Nephron (organoid): Measurements from ENCODE around the gene RASSF6.

Experiments used
- H3K27ac Mint-ChIP-seq, 3 experiments: 2 replicates each; pipeline ENCODE4 v1.8.0; 2020; ENCODE audit warnings: mixed read lengths in 3 of 3, mild to moderate bottlenecking in 2 of 3, moderate library complexity in 1 of 3
- H3K27me3 Mint-ChIP-seq: 2 replicates; pipeline ENCODE4 v1.8.0; 2021; ENCODE audit warnings: low read depth, mild to moderate bottlenecking, moderate library complexity, mixed read lengths
- H3K36me3 Mint-ChIP-seq: 2 replicates; pipeline ENCODE4 v1.8.0; 2020; ENCODE audit warnings: low read depth, mixed read lengths
- H3K4me1 Mint-ChIP-seq: 2 replicates; pipeline ENCODE4 v1.8.0; 2020; ENCODE audit warnings: mixed read lengths
- H3K4me3 Mint-ChIP-seq, 3 experiments: 2 replicates each; pipeline ENCODE4 v1.8.0; 2020; ENCODE audit warnings: mild to moderate bottlenecking in 3 of 3, mixed read lengths in 3 of 3, moderate library complexity in 2 of 3
- H3K9me3 Mint-ChIP-seq: 2 replicates; pipeline ENCODE4 v1.8.0; 2020; ENCODE audit warnings: mixed read lengths
- CTCF ChIP-seq, 3 experiments: fragments of 200-600 bp; sonication (generic); IDR thresholded peaks; one replicate each; pipeline ENCODE4 v1.5.0; 2021; ENCODE audit warnings: antibody characterized with exemption in 3 of 3; ENCODE audit not compliant: unreplicated experiment in 3 of 3

The RASSF6 gene

DNA sequence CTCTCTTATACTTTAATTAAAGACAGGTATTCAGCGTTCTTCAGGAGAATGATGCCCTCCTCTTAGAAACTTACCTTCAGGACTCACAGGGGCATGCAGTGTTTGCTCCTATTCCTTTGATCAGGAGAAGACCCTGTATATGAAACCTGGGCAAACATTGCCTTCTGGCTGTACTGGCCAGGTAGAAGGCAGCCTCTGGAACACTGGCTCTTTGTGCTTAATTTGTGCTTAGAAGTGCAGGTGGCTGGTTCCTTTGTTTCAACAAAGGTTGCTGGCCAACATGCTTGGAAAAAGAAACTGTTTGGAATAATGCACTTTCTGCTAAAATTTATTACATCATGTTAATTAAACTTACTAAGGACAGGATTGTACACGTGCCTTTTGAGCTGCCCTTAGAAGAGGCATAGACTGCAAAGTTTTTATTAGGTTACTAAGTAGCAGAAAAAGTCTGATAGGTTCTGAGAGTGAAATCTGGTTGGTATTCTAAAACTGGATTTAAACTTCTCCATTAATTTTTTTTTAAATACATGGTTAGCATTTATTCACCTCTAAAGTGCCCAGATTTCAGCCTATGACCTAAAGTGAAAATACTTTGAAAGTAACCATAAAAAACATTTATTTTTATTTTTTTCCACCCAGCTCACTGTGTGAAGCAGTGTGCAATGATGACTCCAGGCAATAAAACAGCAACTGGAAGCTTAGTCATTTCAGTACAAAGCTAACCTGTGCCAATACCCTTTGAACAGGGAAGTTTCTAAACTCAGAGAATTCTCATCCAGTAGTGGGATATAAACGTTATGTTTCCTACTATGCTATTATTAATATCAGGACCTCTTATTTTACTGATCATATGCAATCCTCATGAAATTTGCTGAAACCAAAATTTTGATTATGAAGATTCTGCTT is 11.3 kb downstream of the RASSF6 start:
- Mint-ChIP-seq H3K4me3 (no peak overlapping the region), H3K9me3 (no peaks in the 10 kb centered on the region), H3K4me1 (peaks cover 14% of the 10 kb centered on the region), H3K36me3 (no peaks in the 10 kb centered on the region), H3K27me3 (no peaks in the 10 kb centered on the region), H3K27ac (peak overlapping the region; percentile 72 to 82 (median 77))
- TF ChIP-seq CTCF (IDR thresholded peaks at IDR 0.05; ENCODE audit: unreplicated experiment in 3 of 3), result no peak

GRCh38 chr4:73607375-73608033 is 12.7 kb downstream of the RASSF6 start:
- no peaks in the 10 kb centered on the region for H3K9me3 Mint-ChIP-seq
- peaks cover 24% of the 10 kb centered on the region for H3K4me1 Mint-ChIP-seq
- no peaks in the 10 kb centered on the region for H3K27me3 Mint-ChIP-seq
- peak overlapping the region; percentile 30 to 66 (median 46) for H3K27ac Mint-ChIP-seq
- H3K36me3 Mint-ChIP-seq, result no peaks in the 10 kb centered on the region
- no peak for TF ChIP-seq CTCF (IDR thresholded peaks at IDR 0.05; ENCODE audit: unreplicated experiment in 3 of 3)
- H3K4me3 Mint-ChIP-seq, result no peak overlapping the region

- H3K27ac Mint-ChIP-seq, result peak overlapping the region; percentile 30 to 66 (median 34)
- H3K27me3 Mint-ChIP-seq, result peaks cover 4% of the 10 kb centered on the region
- no peak for TF ChIP-seq CTCF (IDR thresholded peaks at IDR 0.05; ENCODE audit: unreplicated experiment in 3 of 3)
- peaks cover 25% of the 10 kb centered on the region for H3K4me1 Mint-ChIP-seq
- no peaks in the 10 kb centered on the region for H3K9me3 Mint-ChIP-seq
- no peak overlapping the region for H3K4me3 Mint-ChIP-seq
- H3K36me3 Mint-ChIP-seq, result no peaks in the 10 kb centered on the region
These were observed 13.7 kb downstream of the RASSF6 start for GRCh38 chr4:73606465-73606974.

DNA sequence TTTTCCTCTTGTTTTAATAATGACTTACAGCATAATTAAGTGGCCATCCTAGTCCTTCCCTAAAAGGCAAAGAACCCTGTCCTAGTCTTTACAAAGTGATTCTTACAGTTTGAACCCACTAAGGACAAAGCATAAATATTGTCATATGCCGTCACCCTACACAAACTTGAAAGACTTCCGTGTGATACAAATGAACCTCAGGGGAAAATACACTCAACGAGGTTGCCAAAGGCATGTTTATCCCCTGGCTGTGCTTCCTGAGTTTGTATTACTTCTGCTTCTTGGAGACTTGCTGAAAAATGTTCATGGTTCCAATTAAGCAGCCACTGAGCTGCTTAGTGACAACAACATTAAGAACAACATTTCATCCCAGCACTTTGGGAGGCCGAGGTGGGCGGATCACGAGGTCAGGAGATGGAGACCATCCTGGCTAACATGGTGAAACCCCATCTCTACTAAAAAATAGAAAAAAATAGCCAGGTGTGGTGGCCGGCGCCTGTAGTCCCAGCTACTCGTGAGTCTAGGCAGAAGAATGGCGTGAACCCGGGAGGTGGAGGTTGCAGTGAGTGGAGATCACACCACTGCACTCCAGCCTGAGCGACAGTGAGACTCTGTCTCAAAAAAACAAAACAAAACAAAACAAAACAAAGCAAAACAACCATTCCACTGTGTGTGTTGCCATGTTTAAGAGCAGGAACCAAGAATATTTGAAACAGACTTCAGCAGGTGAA is 16.2 kb downstream of the RASSF6 start:
- Mint-ChIP-seq H3K27me3 (peaks cover 6% of the 10 kb centered on the region), H3K4me1 (peaks cover 31% of the 10 kb centered on the region), H3K27ac (peak overlapping the region; percentile 84 to 88 (median 86)), H3K36me3 (no peaks in the 10 kb centered on the region), H3K4me3 (no peak overlapping the region), H3K9me3 (no peaks in the 10 kb centered on the region)
- no peak for TF ChIP-seq CTCF (IDR thresholded peaks at IDR 0.05; ENCODE audit: unreplicated experiment in 3 of 3)

DNA sequence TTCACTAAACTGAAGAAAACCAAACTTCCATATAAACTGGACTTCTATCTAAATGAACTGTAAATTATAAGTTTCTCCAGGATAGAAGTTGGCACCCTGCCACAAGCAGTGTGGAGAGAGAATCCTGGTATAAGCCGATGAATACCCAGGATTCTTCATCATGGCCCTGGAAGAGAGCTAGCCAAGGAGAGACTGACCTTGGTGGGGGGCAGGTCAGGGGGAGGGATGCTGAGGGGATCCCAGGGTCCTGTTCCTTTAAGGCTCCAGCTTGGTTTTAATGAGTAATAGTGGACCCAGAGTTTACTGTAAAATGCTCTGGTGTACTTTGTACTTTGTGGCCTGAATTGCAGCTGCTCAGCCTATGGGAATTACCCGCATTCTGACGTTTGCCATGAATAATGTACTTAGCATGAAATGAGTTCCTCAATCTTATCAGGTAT is 16.9 kb downstream of the RASSF6 start:
- Mint-ChIP-seq H3K27ac (peak overlapping the region; percentile 84 to 88 (median 86)), H3K27me3 (peaks cover 7% of the 10 kb centered on the region), H3K9me3 (no peaks in the 10 kb centered on the region), H3K36me3 (no peaks in the 10 kb centered on the region), H3K4me1 (peaks cover 33% of the 10 kb centered on the region), H3K4me3 (peak overlapping the region in 1 of 3 experiments; percentile 41)
- no peak for TF ChIP-seq CTCF (IDR thresholded peaks at IDR 0.05; ENCODE audit: unreplicated experiment in 3 of 3)
